GM19099 (cell line): Measurements from ENCODE around the gene UPF2.

Experiments
- POLR2A ChIP-seq: IDR thresholded peaks from 3 replicates; pipeline ENCODE4 v1.6.1; 2011; ENCODE audit warnings: low read depth; ENCODE audit not compliant: insufficient read length; ENCODE audit errors: extremely low read depth

UPF2 gene

DNA sequence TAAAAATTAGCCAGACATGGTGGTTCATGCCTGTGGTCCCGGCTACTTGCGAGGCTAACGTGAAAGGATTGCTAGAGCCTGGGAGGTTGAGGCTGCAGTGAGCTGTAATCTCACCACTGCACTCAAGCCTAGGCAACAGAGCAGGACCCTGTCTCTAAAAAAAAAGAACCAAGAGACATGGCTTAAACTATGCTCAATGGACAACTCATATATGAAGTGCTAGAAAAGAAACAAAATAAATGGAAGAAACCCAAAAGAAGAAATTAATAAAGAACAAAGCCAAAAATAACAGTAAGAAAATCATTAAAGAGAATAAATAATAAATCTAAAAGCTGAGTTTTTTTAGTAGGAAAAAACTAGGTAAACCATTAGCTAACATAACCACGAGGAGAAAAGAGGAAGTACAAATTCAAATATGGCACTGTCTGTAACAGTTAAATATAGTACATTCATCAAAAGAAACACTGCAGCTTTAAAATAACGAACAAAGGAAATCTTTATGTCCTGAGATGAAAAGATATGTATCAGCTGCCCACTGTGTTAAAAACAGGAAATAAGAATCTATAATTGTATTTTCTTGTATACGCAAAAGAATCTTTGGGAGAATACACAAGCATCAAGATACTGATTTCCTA lies 48.7 kb downstream of the UPF2 start:
- TF ChIP-seq POLR2A: no peak

DNA sequence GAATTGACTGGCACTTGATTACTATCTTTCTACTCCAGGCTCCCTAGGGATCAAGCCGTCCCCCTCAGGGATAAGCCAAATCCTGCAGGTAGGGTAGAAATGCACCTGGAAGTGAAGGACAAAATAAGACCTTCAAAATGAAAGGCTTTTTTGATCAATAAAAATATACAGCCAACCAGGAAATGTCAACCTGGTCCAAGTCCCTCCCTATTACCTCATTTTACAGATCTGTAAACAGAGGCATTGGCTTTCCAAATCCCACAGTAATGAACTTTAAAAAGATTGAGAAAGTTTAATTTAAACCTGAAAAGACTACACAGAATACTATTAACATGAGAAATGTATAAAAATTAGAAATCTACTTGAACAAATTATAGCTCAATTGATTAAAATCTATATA lies 53.7 kb downstream of the UPF2 start:
- no peak for TF ChIP-seq POLR2A

DNA sequence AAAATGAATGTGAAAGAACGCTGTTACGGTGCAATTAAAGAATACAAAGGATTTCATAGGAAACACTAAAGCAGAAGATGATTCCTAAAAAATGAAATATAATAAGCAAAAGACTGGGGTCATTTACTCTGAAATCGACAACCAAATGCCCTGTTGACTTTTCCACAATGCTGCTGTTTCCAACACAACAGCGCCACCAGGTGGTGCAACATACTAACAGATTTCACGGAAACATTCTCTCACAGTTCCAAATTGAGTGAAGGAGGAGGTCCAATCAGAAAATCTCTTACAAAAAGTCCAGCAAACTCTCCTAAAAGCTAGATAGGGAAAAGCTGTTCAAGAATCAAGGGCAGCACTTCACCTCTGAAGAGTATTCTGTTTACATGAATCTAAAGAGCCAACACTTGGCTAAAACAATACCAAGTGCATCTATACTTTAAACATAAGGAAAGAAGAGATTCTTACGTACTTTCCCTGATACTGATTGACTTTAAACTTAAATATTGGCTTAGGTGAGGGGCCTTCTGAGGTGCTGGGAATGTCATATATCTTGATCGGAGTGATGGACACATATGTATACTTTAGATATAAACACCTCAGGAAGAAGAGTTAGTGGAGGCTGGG lies 55.9 kb downstream of the UPF2 start:
- no peak for TF ChIP-seq POLR2A

DNA sequence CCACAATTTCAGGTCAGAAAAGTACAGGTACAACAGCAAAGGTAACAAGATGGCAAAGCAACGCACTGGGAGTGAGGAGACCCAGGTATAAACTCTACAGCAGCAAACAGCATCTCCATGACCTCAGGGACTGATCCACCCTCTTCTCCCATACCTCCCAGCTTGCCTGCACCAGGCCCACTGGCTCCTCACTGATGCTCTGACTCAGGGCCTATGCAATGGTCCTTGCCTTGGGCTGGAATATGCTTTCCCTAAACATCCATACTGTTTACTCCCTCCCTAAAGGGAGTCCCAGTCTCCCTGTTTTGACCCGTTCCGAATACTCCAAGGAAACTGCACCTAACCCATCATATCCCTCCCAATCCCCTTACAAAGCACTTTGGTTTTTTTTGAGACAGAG lies 60.4 kb downstream of the UPF2 start:
- TF ChIP-seq POLR2A: no peak

DNA sequence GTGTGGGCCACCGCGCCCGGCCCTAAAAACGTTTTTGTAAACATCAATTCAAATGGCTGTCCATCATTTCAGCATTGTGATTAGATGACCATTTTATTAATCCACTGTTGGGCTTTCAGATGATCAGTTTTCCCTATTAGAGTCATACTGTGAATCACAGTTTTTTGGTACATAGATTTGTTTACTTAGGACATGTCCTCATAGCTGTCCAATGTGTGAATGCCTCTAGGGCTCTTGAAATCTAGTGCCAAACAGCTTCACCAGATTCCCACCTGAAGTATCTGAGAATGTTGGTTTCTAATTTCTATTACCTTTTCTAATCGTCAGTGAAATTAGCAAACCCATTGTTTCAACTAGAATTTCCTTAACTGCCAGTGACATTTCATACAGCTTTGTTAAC lies 66.8 kb downstream of the UPF2 start:
- TF ChIP-seq POLR2A: no peak

DNA sequence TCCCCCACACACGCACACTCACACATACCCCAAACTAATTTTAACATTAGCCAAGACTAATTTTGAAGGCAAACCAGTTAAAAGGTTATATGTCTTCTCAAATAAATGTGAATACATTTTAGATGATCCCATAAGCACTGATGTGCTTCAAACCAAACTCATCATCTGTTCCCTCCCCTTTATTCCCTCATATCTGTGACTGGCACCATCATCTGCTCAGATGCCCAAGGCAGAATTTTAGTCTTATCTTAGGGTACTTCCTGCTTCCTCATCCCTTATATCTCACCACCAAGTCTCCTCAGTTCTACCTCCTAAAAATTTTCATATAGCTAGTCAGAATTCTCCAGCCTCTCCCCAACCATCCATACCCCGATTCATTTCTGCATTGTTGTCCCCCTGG lies 80.4 kb downstream of the UPF2 start:
- TF ChIP-seq POLR2A: no peak

- TF ChIP-seq POLR2A: no peak
Measured at GRCh38 chr10:11961771-11962170, 80.8 kb downstream of the UPF2 start.

- TF ChIP-seq POLR2A: no peak
Measured at GRCh38 chr10:11959966-11960365, 82.6 kb downstream of the UPF2 start.

GRCh38 chr10:11958956-11959355 lies 83.7 kb downstream of the UPF2 start:
- TF ChIP-seq POLR2A: no peak

- no peak for TF ChIP-seq POLR2A
Measured at GRCh38 chr10:11951695-11952094, 90.9 kb downstream of the UPF2 start.

- no peak for TF ChIP-seq POLR2A
Measured at GRCh38 chr10:11950325-11951018, 92.1 kb downstream of the UPF2 start.

- TF ChIP-seq POLR2A: no peak
Measured at GRCh38 chr10:11949152-11949551, 93.5 kb downstream of the UPF2 start.

- no peak for TF ChIP-seq POLR2A
Measured at GRCh38 chr10:11946652-11947051, 96.0 kb downstream of the UPF2 start.

DNA sequence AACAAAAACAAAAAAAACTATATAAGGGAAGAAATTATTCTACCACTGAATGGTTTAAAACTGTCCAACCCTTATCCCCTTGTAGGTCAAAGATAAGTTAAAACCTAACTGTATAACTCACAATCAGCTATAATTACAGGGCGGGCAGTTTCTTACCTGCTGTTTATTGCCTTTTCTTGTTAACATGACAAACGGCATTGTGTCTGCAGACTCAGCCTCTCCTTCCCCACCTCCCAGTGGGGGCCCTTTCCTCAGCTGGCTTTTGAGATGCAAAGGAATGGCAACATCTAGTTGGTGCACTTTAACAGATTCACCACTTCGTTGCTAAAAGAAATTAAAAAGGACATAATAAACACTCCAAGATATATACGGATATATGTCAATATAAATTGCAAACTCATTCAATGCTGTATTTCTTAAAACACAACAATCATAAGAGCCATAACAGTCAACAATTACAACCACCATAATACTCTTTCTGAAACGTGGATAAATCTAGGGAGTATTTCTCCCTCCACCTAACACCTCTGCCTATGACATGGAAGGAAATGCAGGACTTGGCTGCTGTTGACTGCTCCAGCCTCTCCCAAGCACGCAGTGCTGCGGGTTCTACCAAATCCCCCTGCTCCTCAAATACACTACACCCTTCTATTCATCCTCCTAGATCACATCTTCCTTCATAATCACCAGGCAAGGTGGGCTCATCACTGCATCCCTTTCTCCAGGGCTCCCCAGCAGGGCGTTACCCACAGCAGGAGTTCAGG lies 106.0 kb downstream of the UPF2 start:
- TF ChIP-seq POLR2A: no peak

GRCh38 chr10:11934262-11934661 lies 108.3 kb downstream of the UPF2 start:
- no peak for TF ChIP-seq POLR2A
